ENCODE measurements around the gene ACAN. TPM values are rescaled to one million over a fixed set of nuclear protein-coding genes. Genes with fewer than 3 reads are reported as not detected.

Gene ACAN
- total and polyA plus RNA-seq, 10 of the 15 experiments (the other 5 are each of a cell fraction or from before 2014, with no cell fraction given), result not detected

GRCh38 chr15:88810446-88810845, 7.2 kb downstream of the ACAN start:
- in situ Hi-C loops (cut with MboI), result no loop called here

More at GRCh38 chr15:88810446-88810845, 7.2 kb downstream of the ACAN start:
- ChIA-PET RAD21 (ENCODE audit: unreplicated experiment) (no interaction called here), POLR2A (no interaction called here), SMC1A (ENCODE audit: uncharacterized antibody, unreplicated experiment) (no interaction called here), CTCF (no interaction called here)
- Histone ChIP-seq H3K9ac (ENCODE audit: control insufficient read depth, insufficient read depth, low read length) (no peak overlapping the region), H2AFZ (ENCODE audit: control insufficient read depth, low read depth, low read length) (no peak overlapping the region), H3K4me3 (no peak overlapping the region), H3K27me3 (replicated peaks in 1 of 2; ENCODE audit: control insufficient read depth in 2 of 2, insufficient read depth in 2 of 2, low read length in 1 of 2) (peaks cover 3% of the 10 kb centered on the region in 2 experiments; a peak in 3 of 4 replicates), H3K4me2 (ENCODE audit: control insufficient read depth, insufficient read depth) (no peak overlapping the region), H4K20me1 (ENCODE audit: control insufficient read depth, insufficient read depth) (no peaks in the 10 kb centered on the region; the same call in 1 of the 2 replicates), H3K79me2 (ENCODE audit: control insufficient read depth, insufficient read depth, low read length) (no peaks in the 10 kb centered on the region), H3K4me1 (ENCODE audit: control insufficient read depth, insufficient read depth, low read length) (no peaks in the 10 kb centered on the region), H3K27ac (ENCODE audit: control insufficient read depth, insufficient read depth) (no peak overlapping the region), H3K36me3 (ENCODE audit: control insufficient read depth in 2 of 2, insufficient read depth in 2 of 2, low read length in 1 of 2) (no peaks in the 10 kb centered on the region), H3K9me3 (replicated peaks; ENCODE audit: control insufficient read depth, insufficient read depth, low read length) (no peaks in the 10 kb centered on the region)
- TF ChIP-seq RAD21 (IDR thresholded peaks at IDR 0.05; ENCODE audit: insufficient read depth, low read depth, low read length) (no peak), RUNX3 (IDR thresholded peaks at IDR 0.05; ENCODE audit: low read length) (no peak), E4F1 (IDR thresholded peaks at IDR 0.05; ENCODE audit: borderline replicate concordance, partially characterized antibody) (no peak), PKNOX1 (IDR thresholded peaks at IDR 0.05) (no peak), PAX5 (IDR thresholded peaks at IDR 0.05; ENCODE audit: borderline replicate concordance, low read depth, low read length) (no peak), MEF2B (IDR thresholded peaks at IDR 0.05; ENCODE audit: partially characterized antibody, poor library complexity, severe bottlenecking) (no peak), POLR2A (IDR thresholded peaks at IDR 0.05; ENCODE audit: low read depth, low read length) (no peak), HSF1 (IDR thresholded peaks at IDR 0.05; ENCODE audit: low read depth, low read length) (no peak), EP300 (IDR thresholded peaks at IDR 0.05; ENCODE audit: borderline replicate concordance in 1 of 2, control insufficient read depth in 1 of 2, low read depth in 2 of 2, low read length in 2 of 2) (no peak), CEBPB (IDR thresholded peaks at IDR 0.05; ENCODE audit: borderline replicate concordance in 1 of 2, low read depth in 2 of 2, low read length in 2 of 2) (no peak), ZNF217 (IDR thresholded peaks at IDR 0.05) (no peak), TARDBP (IDR thresholded peaks at IDR 0.05; ENCODE audit: borderline replicate concordance) (no peak), TCF3 (IDR thresholded peaks at IDR 0.05; ENCODE audit: borderline replicate concordance, insufficient read depth, low read depth, low read length) (no peak), ETV6 (conservative IDR thresholded peaks at IDR 0.05 in 1 of 2, IDR thresholded peaks at IDR 0.05 in 1 of 2; ENCODE audit: borderline replicate concordance in 1 of 2, low read depth in 1 of 2) (no peak), CHD1 (IDR thresholded peaks at IDR 0.05; ENCODE audit: low read depth, low read length) (no peak), ZSCAN29 (IDR thresholded peaks at IDR 0.05) (no peak), CTCF (IDR thresholded peaks at IDR 0.05 in 2 of 3, conservative IDR thresholded peaks at IDR 0.05 in 1 of 3; ENCODE audit: control insufficient read depth in 2 of 3, extremely low read depth in 1 of 3, insufficient read depth in 1 of 3, low read depth in 3 of 3, low read length in 3 of 3) (no peak), EED (IDR thresholded peaks at IDR 0.05; ENCODE audit: low read depth) (no peak)
- intact Hi-C loops (cut with micrococcal nuclease; ENCODE audit: unreplicated experiment), result no loop called here
- ATAC-seq (no peak), FAIRE-seq (no peak), DNase-seq (ENCODE audit: low read depth, low spot score) (no peak)
- BruUV-seq (replicated peaks), result no TSS peak
- 31% methylated on average over 6 of the region's 6 CpGs for WGBS (ENCODE audit: insufficient coverage, insufficient replicate concordance, low lambda C conversion rate, missing lambda C conversion rate)

All from GM12878 (cell line).